Vagina (tissue), 2 donors: Measurements from ENCODE around the gene RAPH1.
"Not testable (repeated sequence)": the region's sequence is repeated elsewhere in the genome, so short reads cannot be mapped to it uniquely, and the experiment has no call there.

Experiments used
- CTCF ChIP-seq, 3 experiments: fragments of 450-650 bp in 2 of 3; fragments of 200-600 bp in 1 of 3; sonication (generic) in 1 of 3; IDR thresholded peaks; one replicate each; pipeline ENCODE4 v1.5.1; 2017 to 2019; ENCODE audit warnings: antibody characterized with exemption in 3 of 3, mild to moderate bottlenecking in 2 of 3, moderate library complexity in 2 of 3
- POLR2AphosphoS5 ChIP-seq, 2 donors: sonication (generic); formaldehyde crosslinking; IDR thresholded peaks; one replicate each; pipeline ENCODE4 v1.9.0; 2017; ENCODE audit warnings: antibody characterized with exemption in 2 of 2, mild to moderate bottlenecking in 2 of 2, low read depth in 1 of 2; ENCODE audit not compliant: insufficient read depth in 1 of 2

GRCh38 chr2:203388153-203388552 is 146.9 kb downstream of the RAPH1 start:
- TF ChIP-seq CTCF (IDR thresholded peaks at IDR 0.05); POLR2AphosphoS5 (IDR thresholded peaks at IDR 0.05; ENCODE audit: insufficient read depth in 1 of 2, low read depth in 1 of 2): not testable (repeated sequence)
